ENCODE data around the gene BCKDHB.
"Not testable (repeated sequence)": the region's sequence is repeated elsewhere in the genome, so short reads cannot be mapped to it uniquely, and the experiment has no call there.

The BCKDHB gene

DNA sequence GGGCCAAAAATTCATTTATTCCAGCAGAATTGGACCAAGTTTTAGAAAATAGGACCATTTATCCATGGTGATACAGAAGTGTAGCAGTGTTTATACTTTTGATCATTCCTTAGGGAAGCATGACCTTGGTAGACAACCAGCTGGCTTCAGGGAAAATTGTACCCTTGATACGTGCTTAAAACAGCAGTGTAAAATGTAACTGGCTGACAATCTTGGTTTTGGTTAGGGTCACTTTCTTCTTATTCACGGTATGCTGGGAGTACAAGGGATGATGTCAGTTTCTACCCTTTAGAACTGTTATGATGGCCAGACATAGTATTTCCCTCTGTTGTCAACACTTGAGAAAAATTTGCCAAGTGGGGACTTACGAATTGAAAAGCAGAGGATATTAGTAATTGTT lies 157.1 kb downstream of the BCKDHB start:
- no peak for DNase-seq (ENCODE audit: low read depth)

DNA sequence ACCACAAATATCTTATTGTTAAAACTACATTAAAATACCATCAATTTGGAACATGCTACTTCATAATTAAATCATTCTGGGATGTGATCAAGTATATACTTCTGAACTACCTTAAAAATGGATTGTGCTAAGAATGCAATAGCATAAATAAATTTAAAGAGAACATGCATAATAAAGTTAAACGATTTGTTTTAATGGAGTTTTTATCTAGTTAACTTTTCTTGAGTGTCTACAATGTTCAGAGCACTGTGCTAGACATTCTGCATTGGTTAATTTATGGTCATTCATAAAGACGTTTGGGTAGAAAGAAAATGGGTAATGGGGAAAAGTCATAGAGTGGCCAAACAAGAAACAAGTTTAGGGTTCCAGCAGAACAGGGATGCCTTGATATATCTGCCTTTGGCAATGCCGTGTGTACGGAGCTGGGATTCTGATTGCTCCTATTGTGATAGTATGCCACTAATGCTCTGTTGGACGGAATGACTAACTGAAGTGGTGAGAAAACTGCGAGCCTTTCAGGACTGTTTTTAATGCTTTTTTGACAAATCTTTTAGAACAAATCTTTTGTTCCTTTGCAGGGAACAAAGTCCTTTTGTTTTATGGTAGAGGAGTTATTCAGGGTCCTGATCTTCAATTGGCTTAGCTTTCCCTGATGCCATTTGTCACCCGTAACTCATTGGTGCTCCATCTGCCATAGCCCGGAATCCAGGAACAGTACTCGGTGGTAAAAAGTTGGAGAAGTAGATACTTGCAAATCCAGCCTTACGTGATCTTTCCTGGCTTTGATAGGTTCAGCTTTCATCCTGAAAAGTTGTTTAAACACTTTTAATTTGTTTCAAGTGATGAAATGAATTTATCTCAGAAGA lies 162.6 kb downstream of the BCKDHB start:
- no peak for DNase-seq (ENCODE audit: low read depth)

DNA sequence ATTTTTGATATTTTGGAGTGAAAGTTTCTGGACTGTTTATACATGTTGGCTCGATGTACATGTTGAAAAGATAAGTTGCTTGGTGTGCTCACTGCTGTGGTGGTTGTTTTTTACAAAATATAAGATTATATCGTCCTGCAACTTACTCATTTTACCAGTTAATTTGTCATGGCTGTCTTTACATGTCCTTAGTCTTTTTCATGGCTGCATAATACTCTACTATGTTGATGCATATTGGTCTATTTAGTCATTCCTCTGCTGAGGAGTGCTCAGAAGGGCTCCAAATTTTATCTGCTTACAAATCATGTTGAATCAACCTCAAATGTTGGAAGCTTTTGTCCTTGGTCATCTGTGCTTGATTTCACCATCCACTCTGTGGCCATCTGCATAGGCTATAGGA lies 164.6 kb downstream of the BCKDHB start:
- DNase-seq (ENCODE audit: low read depth) = no peak

DNA sequence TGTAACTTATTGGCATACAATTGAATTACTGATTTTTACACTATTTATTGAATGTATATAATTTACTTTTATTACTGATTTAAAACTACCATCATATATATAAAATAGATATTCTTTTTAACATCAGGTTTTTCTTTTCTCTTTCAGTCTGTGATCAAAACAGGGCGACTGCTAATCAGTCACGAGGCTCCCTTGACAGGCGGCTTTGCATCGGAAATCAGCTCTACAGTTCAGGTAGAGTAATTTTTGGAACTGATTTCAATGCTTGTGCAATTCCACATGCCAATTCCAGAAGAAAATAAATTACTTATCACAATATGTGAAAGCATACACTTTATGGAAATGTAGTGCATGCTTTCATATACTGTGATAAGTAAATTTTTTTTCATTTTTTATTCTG lies 166.5 kb downstream of the BCKDHB start:
- DNase-seq (ENCODE audit: low read depth) = no peak

DNA sequence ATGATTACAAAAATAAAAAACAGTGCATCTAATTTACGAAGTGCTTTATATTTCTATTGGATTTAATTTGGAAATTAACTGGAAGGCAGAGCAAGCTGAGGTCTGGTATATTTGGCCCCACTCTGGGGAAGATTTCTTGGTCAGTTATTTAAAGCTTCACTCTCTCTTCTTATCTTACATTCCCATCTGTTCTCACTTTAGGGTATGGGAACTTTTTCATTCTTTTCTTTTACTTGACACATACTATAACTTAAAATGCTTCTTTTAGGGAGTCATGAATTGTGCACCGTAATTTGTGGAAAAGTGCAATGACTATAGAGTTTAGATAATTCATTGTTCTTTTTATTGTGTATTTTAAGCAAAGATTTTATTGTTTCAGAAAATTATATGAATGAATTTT lies 170.4 kb downstream of the BCKDHB start:
- no peak for DNase-seq (ENCODE audit: low read depth)

DNA sequence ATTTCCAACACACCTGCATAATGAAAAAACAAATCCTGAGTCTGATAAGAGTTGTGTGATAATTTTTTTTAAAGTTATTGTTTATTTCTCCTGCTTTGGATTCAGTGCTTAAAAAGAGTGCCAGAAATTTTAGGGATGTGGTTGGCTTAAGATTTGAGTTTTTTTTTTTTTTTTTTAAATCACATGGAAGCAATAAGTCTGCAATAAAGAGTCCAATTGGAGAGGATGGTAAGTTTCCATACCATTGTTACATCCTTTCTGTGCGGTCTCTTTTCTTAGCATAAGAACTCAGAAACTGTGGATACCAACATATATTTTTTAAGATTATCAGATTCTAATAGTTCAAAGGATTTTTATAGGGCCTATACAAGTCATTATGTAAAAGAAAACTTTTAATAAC lies 171.0 kb downstream of the BCKDHB start:
- DNase-seq (ENCODE audit: low read depth) = no peak

DNA sequence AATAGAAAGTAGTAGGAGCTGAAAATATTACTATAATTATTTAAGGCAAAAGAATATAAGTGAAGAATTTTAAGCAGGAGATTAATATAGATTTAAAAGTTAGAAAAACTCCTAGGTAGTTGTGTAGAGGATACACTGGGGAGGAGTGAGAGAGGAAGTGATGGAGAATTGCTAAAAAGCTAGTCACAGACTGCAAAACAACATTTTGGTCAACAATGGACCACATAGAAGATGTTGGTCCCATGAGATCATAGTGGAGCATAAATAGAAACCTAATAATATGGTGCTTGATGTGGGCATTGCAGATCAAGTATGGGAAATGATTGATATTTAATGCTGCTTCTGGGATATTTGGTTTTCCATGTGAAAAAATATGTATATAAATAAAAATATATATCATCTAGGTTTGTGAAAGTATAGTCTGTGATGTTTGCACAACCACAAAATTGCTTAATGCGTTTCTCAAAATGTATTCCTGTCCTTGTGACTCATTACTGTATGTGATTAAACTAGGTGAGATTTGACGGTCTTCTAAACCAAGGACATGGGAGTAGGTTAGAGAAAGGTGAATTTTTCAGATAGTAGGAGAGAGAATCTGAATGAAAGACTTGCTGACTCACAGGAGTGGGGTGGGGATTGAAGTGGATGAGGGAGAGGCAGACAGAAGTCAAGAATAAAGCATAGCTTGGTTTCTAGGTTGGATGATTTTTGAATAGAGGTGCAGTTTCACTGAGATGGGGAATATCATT lies 174.0 kb downstream of the BCKDHB start:
- peak; percentile 24 for DNase-seq (ENCODE audit: low read depth)

DNA sequence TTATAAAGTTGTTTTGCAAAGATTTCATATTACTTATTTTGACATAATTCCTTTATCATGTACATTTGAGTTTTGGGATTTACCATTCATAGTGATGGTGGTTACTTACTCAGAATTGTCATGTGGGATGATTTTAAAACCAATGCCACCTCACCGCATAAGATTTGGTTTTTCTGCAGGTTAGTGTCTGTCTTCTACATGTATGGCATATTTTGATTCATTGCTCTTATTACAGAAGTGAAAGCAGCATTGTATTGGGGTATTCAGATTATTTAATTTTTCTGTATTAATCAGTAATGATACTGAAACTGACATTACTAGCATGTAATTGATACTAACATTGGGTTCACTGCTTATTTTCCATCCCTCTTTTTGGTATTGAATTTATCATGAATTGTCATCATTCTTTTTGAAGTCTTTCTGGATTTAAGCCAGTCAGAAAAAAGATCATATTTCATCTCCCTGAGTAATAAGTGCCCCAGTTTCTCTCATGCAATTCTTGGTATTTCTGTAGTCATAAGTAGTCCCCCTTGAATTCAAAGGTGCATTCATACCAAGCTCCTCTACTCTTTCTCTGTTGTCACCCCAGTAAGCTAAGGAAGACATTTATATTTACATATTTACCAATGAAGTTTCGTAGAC lies 176.6 kb downstream of the BCKDHB start:
- no peak for DNase-seq (ENCODE audit: low read depth)

DNA sequence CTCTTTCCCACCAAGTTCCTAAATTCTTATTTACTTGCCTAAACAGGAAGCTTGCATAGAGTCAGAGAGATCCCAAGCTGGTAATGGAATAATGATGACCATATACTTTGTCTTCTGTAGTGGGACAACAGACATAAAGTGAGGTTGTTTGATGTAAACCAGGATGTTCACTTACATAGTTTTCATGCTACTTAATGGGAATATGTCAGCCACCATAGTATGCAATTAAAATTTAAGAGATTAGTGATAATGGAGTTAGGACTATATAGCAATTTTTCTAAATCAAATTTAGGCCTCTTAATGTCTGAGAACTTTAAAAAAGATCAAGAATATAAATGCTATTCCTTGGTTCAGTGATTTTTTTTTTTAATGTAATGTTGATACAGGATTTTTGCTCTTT lies 180.6 kb downstream of the BCKDHB start:
- DNase-seq (ENCODE audit: low read depth) = no peak

DNA sequence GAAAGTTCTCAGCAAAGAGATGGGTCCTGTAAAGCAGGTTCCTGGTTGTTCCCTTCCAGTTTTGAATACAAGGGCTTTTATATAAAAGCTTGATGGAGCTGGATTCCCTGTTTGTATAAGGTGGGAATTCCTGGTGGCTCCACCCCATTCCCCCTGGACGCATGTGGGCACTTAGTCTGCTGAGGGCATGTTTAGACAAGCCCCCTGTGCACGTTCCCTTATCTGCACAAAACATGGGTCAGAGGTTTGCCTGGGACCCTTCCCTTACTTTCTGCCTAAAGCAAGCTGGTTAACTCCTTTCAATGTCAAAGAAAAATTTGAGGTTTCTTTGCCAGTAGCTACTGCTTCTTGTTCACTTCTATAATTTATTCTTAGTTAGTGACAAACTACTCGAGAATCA lies 181.1 kb downstream of the BCKDHB start:
- no peak for DNase-seq (ENCODE audit: low read depth)

DNA sequence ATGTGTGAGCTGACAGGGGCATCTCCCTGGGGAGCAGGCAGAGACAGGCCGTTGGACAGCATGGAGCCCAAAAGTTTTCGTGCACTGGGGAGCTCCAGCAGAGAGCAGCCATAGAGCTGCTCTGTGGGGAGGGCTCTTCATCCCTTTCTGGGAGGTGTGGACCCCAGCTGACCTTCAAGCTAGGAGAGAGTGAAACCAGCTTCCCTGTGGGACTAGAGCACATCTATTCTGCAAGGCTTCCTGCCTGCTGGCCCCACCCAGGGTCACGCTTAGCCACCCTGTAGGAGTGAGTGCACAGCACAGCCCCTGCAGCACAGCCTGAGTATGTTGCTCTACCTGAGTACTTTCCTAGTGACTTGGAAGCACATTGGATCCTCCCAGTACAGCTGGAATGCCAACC lies 183.3 kb downstream of the BCKDHB start:
- DNase-seq (ENCODE audit: low read depth) = no peak

DNA sequence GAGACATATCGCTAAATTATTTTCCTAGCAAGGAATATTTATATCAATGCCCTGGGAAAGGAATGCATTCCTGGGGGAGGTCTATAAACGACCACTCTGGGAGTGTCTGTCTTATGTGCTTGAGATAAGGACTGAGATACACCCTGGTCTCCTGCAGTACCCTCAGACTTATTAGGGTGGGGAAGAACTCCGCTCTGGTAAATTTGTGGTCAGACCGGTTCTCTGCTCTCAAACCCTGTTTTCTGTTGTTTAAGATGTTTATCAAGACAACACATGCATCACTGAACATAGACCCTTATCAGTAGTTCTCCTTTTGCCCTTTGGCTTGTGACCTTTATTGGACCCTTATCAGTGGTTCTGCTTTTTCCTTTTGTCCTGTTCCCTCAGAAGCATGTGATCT lies 188.1 kb downstream of the BCKDHB start:
- not testable (repeated sequence) for DNase-seq (ENCODE audit: low read depth)

DNA sequence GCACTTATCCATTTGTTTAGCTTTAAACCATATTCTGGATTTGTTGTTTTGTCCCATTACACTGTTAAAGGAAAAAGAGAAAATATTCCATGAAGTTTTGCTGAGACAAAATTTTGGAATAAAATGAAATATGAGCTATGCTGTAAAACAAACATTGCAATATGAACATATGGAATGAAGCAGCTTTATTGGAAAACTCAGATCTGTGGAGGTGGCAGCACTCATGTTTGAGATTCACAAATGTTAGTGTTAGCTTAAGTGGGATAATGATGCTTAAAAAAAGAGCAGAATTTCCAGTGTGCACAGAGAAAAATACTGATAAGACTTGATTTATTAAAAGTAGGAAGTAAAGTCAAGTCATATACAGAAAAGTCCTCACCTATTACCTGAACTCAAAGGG lies 196.2 kb downstream of the BCKDHB start:
- no peak for DNase-seq (ENCODE audit: low read depth)

DNA sequence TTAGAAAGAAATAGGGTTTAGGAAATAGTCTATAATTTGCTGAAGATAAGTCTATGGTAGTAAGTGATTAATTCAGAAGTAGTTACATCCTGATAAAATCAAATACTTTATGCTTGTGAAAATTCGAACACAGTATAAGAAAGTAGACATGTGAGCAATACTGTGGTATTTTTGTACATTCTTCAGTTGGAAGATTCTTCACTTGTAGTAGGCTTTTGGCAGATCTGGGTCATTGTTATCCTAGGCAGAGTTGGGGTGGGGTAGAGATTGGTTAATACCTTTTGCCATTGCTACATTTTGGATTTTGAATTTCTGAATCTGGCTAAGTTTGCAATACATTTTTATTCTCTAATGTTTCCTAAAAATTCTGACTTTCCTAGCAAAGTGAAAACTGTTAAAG lies 197.5 kb downstream of the BCKDHB start:
- DNase-seq (ENCODE audit: low read depth) = no peak

DNA sequence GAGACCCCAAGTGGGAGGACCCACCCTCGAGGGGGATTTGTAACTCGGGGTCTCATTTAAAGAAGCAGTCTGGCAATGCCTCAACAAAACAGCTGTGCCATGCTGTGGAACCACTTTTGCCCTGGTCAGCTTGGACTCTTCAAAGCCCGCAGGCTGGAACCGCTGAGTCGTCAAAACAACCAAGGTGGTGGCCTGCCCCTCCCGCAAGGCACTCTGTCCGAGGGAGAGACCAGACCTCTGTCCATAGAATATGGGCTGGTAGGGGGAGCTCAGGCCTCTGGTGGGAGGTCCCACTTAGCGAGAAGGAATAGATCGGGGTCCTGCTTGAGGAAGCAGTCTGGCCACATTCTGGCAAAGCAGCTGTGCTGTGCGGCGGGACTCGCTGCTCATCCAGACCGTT lies 208.1 kb downstream of the BCKDHB start:
- DNase-seq (ENCODE audit: low read depth) = no peak

DNA sequence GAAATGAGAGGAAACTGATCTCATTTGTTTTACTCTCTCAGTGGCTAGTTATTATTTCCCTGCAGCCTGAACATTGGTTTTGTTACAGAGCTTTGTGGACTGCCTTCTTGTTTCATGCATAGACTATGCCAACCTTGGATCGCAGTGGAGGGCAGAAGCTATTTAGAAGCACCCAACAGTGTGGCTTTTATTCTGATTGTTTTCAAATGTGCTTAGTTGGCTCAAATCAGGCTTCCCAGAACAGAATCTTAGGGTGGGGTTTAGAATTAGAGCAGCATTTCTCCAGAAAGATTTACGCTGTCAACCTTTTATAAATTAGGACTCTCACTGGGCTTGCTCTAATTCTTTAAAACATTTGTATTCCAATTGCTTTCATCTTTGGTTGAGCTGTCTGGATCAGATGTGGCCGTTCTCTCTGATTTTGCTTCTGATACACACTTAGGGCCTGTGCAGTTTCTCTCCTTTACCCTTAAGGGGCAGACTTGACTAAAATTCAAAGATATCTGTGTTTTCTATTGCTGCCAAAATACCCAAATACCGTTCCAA lies 210.3 kb downstream of the BCKDHB start:
- no peak for DNase-seq (ENCODE audit: low read depth)

DNA sequence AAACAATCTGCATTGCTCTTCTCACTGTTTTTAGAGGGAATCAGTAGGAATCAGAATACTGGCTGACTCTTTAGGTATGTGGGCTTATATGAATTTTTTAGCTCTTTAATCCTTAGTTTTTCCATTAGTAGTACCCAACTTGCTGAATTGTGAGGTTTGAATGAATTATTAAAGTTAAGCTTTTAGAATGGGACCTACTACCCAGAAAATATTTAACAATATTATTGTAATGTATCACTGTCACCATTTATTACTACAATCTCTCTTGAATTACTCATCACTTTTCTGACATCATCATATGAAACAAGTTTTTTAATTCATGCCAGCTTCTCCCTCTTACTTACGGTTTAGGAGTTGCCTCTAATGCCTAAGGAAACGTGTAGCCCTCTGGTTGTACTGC lies 212.7 kb downstream of the BCKDHB start:
- no peak for DNase-seq (ENCODE audit: low read depth)

DNA sequence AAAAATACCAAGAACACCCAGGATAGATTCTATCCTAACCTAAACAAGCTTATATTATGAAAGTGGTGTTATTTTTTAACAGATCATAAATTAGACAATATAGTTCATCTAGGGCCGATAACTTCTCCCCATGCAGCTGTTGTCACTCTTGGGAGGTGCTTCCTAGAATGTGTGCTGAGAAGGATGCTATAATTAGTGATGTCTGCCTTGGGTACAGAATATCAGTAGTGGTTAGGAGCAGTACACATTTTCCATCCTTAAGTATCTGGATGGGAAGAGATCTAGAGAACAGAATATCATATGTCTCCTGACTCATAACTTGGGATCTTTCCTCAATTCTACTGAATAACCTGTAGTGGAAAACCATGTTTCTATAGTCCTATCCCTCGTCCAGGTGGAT lies 214.5 kb downstream of the BCKDHB start:
- no peak for DNase-seq (ENCODE audit: low read depth)

DNA sequence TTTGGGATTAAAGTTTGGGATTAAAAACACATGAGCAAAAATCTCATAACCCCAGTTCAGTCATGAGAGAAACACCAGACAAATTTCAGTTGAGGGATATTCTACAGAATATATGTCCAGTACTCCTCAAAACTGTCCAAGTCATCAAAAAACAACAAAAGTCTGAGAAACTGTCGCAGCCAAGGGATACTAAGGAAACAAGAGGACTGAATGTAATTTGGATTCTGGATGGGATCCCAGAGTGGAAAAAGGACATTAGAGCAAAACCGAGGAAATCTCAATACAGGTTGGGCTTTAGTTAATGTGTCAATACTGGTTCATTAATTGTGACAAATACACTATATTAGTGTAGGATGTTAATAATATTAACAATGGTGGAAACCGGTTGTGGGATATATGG lies 219.3 kb downstream of the BCKDHB start:
- no peak for DNase-seq (ENCODE audit: low read depth)

DNA sequence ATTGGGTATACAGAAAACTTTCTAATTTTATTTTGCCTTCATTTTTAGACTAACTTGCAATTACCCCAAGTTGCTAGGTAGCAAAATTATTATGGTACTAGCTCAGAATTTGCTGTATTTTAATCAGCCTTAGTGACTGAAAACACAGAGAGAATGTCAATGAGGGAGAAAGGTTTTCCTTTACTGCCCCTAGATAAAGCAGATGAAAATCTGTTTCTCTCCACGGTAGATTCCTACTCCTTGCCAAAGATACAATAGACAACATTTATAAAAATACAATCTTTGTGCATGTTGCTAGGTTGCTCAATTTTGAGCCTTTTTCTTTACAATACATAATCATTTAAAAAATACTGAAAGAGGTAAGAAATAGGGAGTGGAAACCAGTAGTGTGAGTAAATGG lies 222.2 kb downstream of the BCKDHB start:
- DNase-seq (ENCODE audit: low read depth) = no peak

DNA sequence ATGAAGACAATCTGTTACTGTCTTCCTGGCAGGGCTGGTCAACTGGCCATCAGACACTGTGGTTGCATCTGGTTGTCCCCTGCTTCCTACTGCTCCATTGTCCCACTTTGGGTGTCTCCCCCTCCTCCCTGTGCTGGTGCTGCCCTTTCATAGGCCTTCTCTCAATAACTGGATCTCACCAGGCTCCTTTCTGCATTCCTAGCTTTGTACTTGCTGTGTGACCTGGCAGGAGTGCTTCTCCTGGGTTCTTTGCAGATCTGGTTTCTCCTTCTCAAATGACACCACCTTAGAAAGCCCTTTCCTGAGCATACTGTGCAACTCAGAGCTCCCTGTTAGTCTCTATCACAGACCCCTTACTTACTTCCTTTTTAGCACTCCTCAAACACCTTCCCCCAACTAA lies 223.0 kb downstream of the BCKDHB start:
- DNase-seq (ENCODE audit: low read depth) = no peak

DNA sequence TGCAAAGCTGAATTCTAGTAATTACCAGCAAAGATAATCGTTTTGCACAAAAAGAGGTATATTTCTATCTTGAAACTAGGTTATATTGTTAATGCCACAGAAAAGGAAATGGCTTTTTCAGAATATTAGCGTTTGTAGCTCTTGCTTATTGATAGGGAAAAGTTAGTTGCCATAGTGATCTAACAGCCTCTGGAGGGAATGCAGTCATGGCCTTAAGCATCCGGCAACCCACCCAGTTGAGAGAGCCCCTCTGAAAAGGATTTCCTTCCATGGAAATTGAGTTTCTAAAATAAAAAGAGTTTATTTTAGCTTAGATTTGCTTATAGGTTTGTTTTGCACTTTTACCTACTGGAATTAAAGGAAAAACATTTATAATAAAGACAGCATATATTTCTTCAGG lies 224.5 kb downstream of the BCKDHB start:
- DNase-seq (ENCODE audit: low read depth) = no peak

DNA sequence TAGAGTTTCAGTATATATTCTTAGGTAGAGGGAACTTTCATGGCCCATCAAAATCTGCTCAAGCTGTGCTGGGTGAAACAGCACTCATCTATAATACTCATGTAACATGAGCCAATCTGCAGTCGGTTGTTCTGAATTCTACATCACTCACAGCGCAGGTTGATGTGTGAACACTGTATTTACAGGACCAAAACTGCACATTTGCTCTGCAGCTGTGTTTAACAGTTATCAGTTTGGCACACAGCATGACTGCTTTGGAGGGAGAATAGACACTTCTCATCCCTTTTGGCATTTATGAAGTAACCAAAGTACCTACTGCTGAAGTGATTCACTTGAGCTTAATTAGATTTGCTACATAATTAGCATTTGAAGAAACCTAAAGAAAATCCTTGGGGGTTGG lies 225.1 kb downstream of the BCKDHB start:
- no peak for DNase-seq (ENCODE audit: low read depth)
